ENCODE measurements around the gene CHD3. TPM values are rescaled to one million over a fixed set of nuclear protein-coding genes. Genes with fewer than 3 reads are reported as not detected.

CHD3 gene
- total RNA-seq, 1 donor from 2014 or later: 53.3 TPM

GRCh38 chr17:7883781-7884386 is 4.7 kb upstream of the CHD3 start:
- Mint-ChIP-seq H3K4me3 (peak overlapping the region; percentile 82), H3K9me3 (no peaks in the 10 kb centered on the region), H3K27me3 (ENCODE audit: low read depth) (no peaks in the 10 kb centered on the region), H3K27ac (ENCODE audit: unreplicated experiment) (no peak overlapping the region), H3K36me3 (ENCODE audit: low read depth) (no peaks in the 10 kb centered on the region), H3K4me1 (no peaks in the 10 kb centered on the region)
- no peak for DNase-seq (ENCODE audit: low read depth, low spot score)
- TF ChIP-seq CTCF (conservative IDR thresholded peaks at IDR 0.05): no peak

- Mint-ChIP-seq H3K36me3 (ENCODE audit: low read depth) (peaks cover 2% of the 10 kb centered on the region), H3K9me3 (no peaks in the 10 kb centered on the region), H3K4me1 (no peaks in the 10 kb centered on the region), H3K27ac (ENCODE audit: unreplicated experiment) (no peak overlapping the region), H3K27me3 (ENCODE audit: low read depth) (no peaks in the 10 kb centered on the region), H3K4me3 (no peak overlapping the region)
- no peak for TF ChIP-seq CTCF (conservative IDR thresholded peaks at IDR 0.05)
- no peak for DNase-seq (ENCODE audit: low read depth, low spot score)
Observed at GRCh38 chr17:7884581-7885366, 3.8 kb upstream of the CHD3 start.

GRCh38 chr17:7885367-7886226 is 3.0 kb upstream of the CHD3 start:
- Mint-ChIP-seq H3K4me3 (no peak overlapping the region), H3K27ac (ENCODE audit: unreplicated experiment) (no peak overlapping the region)
- TF ChIP-seq CTCF (conservative IDR thresholded peaks at IDR 0.05): no peak

GRCh38 chr17:7886227-7887037 is 2.2 kb upstream of the CHD3 start:
- Mint-ChIP-seq H3K4me3 (no peak overlapping the region), H3K4me1 (no peaks in the 10 kb centered on the region), H3K27me3 (ENCODE audit: low read depth) (no peaks in the 10 kb centered on the region), H3K9me3 (no peaks in the 10 kb centered on the region), H3K27ac (ENCODE audit: unreplicated experiment) (no peak overlapping the region), H3K36me3 (ENCODE audit: low read depth) (peaks cover 8% of the 10 kb centered on the region)
- DNase-seq (ENCODE audit: low read depth, low spot score): peak; percentile 22
- TF ChIP-seq CTCF (conservative IDR thresholded peaks at IDR 0.05): no peak

More at GRCh38 chr17:7885367-7886226, 3.0 kb upstream of the CHD3 start:
- Mint-ChIP-seq H3K4me1 (no peaks in the 10 kb centered on the region), H3K27me3 (ENCODE audit: low read depth) (no peaks in the 10 kb centered on the region), H3K9me3 (no peaks in the 10 kb centered on the region), H3K36me3 (ENCODE audit: low read depth) (peaks cover 8% of the 10 kb centered on the region)
- peak; percentile 56 for DNase-seq (ENCODE audit: low read depth, low spot score)

- H3K36me3 Mint-ChIP-seq (ENCODE audit: low read depth): peaks cover 8% of the 10 kb centered on the region
- H3K27ac Mint-ChIP-seq (ENCODE audit: unreplicated experiment): no peak overlapping the region
- TF ChIP-seq CTCF (conservative IDR thresholded peaks at IDR 0.05): no peak
- no peaks in the 10 kb centered on the region for H3K27me3 Mint-ChIP-seq (ENCODE audit: low read depth)
- no peak overlapping the region for H3K4me3 Mint-ChIP-seq
- H3K9me3 Mint-ChIP-seq: no peaks in the 10 kb centered on the region
- no peaks in the 10 kb centered on the region for H3K4me1 Mint-ChIP-seq
- no peak for DNase-seq (ENCODE audit: low read depth, low spot score)
Observed at GRCh38 chr17:7887038-7887481, 1.5 kb upstream of the CHD3 start.
